NAMALWA (cell line): ENCODE measurements around the gene YWHAB.

ENCODE experiments used
- DNase-seq: peaks from one replicate; pipeline ENCODE4 v3.0.0-alpha.2; 2015; ENCODE audit warnings: low spot score

Gene YWHAB

DNA sequence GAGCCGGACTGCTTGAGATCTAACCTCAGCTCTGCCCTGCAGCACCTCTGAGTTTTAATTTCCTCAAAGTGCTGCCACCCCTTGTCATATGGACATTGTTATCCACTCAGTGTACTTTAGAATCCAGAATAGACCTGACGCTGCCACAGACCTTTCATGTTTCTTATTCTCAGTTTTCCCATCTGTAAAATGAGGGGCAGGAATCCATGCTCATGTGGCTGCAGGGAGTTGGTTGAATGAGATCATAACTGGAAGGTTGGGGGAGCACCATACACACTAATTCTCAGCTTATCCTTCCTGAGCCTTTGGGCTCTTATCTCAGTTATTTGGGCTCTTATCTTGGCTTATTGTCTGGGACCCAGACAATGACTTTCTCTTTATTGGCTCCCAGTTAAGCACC is 26.7 kb downstream of the YWHAB start:
- DNase-seq: no peak

DNA sequence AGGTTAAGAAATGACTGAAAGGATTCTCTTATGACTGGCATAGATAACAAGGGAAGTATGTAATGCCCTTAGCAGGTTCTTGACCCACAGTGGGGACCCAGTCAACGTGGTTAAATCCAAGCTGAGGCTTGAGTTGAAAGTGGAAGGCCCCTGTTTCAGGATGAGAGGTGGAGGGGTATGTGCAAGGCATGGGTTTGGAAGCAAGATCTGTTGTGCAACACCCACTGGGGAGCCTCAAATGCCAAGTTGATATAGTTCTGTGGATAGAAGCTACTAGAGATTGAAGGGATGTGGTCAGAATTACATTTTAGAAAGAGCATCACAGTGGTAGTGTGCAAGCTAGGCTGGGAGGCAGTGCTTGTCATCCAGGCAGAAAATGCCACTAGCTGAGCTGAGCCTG is 29.4 kb downstream of the YWHAB start:
- no peak for DNase-seq

DNA sequence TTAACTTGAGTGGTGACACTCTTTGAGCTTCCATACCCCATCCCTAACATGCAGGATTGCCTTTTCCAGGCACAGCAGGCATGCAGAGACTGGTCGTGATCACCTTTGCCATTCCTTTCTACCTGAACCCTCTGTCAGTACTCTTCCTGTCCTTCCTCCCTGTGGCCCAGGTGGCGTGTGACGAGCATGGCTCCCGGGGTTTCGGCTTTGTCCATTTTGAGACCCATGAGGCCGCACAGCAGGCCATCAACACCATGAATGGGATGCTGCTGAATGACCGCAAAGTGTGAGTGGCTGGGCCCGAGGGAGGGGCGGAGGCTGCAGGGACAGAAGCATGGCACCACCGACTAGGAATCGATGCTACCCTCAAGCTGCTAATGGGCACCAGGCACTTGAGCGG is 31.1 kb downstream of the YWHAB start:
- DNase-seq: no peak

DNA sequence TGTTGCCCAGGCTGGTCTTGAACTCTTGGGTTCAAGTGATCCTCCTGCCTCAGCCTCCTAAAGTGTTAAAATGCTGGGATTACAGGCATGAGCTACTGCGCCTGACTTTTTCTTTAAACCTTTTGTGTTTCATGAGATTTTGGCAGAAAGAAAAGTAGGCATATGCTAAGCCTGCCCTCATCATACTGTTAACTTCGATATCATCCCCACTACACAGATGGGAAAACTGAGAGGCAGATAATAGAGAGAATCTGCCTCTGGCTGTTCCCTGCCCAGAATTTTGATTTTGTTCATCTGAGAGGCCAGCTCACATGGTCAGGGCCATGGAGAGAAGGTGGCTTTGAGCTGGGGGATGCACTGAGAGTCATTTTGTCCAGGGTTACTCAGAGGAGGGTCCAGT is 31.9 kb downstream of the YWHAB start:
- no peak for DNase-seq

DNA sequence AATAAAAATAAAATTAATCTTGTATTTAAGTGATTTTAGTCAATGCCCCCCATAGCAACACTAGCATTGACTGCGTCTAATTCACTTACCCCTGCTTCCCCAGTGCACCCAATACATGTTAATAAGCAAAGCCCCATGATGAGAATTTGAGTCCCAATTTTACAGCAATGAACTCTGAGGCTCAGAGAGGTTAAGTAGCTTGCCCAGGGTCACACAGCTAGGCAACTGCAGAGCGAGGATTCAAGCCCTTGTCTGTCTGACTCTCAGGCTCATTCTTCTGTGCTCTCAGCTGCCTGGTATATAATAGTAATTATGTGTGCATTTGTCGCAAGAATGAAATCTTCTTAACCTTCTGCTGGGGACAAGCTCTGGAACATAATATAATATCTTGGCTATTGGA is 32.8 kb downstream of the YWHAB start:
- DNase-seq: no peak

DNA sequence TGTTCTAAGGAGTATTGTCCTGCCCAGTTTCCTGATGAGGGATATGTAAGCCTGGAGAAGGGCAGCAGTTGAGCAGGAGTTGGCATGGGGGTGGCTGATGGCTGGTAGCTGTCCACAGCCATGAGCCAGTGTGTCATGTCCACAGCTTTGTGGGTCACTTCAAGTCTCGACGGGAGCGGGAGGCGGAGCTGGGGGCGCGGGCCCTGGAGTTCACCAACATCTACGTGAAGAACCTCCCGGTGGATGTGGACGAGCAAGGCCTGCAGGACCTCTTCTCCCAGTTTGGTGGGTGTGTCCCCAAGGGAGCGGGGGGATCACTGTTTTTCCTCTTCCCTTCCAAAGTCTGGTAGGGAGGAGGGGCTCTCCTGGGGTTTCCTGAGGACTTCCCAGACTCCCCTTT is 33.3 kb downstream of the YWHAB start:
- DNase-seq: no peak

DNA sequence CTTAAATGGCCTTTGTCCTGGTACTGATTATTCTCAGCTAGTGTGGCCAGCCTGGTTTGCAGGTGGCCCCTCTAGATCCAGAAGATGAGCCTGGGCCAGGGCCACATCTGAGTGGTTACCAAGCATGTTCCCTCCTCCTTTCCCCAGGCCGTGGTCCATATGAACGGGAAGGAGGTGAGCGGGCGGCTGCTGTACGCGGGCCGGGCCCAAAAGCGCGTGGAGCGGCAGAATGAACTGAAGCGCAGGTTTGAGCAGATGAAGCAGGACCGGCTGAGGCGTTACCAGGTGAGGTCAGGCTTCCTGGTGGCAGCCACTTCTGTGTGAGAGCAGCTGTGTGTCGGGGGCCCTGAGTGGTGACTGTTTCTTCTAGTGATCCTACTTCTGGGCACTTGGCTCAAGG is 35.9 kb downstream of the YWHAB start:
- DNase-seq: no peak

DNA sequence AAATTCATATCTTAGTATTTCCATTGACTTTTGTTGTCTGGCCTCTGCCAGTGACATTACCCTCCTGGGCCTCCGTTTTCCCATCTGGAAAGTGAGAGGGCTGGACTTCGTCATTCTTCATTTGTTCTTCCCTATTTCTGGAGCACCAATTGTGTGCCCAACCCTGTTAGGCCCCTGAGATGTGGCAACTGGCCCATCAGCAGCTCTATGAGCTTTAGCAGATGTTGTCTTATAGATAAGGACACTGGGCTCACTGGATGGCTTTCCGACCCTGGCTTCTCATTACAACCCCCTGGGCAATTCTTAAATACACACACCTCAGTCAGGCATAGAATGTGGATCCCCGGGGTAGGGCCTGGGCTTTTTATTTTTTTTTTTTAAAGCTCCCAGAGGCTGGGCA is 39.0 kb downstream of the YWHAB start:
- DNase-seq: no peak

DNA sequence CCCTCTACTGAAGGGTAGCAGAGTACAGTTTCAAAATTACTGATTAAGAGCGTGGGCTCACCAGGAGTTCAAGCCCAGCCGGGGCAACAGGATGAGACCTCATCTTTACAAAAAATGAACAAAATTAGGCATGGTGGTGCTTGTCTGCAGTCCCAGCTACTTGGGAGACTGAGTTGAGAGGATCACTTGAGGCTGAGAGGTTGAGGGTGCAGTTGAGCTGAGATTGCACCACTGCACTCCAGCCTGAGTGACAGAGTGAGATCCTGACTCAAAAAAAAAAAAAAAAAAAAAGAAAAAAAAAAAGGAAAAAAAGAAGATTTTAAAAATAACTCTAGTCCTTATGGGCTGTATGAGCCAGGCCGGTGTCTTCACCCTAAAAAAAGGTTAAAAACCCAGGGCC is 43.1 kb downstream of the YWHAB start:
- DNase-seq: no peak

DNA sequence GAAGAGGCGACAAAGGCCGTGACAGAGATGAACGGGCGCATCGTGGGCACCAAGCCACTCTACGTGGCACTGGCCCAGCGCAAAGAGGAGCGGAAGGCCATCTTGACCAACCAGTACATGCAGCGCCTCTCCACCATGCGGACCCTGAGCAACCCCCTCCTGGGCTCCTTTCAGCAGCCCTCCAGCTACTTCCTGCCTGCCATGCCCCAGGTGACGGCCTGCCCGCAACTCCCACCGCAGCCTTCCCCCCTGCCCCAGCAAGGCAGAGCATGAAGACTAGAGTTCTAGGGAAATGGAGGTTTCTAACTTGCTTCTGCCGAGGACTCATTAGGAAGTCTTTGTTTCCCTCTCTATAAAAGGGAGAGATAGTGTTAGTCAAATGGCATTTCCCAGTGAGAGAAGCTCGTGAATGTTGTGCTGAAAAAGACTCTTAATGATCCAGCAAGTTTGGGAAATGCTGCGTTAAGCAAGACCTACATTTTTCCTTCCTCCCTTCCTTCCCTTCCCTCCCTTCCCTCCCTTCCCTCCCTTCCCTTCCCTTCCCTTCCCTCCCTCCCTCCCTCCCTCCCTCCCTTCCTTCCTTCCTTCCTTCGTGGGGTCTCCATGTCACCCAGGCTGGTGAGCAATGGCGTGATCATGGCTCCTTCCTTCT is 45.1 kb downstream of the YWHAB start:
- DNase-seq: no peak

DNA sequence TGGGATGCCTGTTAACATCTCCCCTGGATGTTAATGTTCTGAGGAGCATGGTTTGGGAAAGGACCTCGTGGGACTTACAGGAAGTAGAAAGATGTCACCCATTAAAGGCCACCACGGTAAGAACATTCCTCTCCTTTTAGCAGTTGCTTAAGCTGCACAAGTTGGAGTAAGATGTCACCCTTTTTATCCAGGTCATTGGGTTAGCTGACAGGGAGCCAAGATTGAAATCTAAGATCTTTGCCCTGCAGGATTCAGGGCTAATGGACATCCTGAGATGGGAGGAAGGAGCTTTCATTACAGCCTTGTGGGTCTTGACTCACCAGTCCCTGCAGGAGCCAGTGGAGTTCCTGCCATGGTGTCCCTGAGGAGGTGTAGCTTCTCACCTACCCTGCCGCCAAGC is 46.4 kb downstream of the YWHAB start:
- DNase-seq: no peak

DNA sequence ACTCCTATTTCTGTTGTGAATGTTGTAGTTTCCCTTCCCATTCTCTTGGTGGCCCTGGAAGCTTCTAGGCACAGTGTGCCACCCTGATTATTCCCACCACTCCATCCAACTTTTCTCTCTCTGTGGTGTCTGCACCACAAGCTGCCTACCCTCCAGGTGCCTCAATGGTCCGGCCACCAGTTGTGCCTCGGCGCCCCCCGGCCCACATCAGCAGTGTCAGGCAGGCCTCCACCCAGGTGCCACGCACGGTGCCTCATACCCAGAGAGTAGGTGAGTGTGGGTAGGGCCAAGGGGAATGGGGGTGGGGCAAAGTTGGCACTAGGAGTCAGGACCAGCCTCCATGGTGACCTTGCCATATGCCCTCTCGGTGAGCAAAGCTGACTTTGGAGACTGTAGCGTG is 47.4 kb downstream of the YWHAB start:
- no peak for DNase-seq

DNA sequence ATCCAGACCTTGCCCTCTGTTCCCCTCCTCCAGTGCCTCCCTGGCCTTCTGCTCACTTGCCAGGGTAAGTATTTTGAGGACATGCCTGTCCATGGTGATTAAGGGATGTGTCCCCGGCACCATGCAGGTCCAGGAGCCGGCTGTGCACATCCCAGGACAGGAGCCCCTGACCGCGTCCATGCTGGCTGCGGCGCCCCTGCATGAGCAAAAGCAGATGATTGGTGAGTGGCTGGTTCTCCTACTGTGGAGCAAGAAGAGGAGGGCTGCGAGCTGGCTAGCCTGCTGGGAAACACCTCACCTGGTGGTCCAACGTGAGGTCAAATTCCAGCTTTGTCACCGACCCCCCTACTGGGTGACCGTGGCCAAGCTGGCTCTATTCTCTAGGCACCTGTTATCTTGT is 51.0 kb downstream of the YWHAB start:
- DNase-seq: no peak

DNA sequence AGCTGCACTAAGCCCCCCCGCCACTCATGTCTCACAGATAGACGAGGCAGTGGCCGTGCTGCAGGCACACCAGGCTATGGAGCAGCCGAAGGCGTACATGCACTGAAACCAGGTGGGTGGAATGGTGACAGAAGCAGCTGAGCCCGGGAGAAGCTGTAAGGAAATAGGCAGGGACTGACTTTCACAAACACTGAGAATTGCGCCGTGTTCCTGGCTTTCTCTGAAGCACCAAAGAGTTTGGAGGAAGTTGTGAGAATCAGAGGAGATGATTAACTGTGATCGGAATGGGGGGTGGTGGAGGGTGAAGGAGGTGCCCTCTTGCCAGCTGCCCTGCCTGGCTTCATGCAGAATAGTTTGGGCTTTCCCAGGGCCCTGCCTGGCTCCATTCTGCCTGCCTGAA is 53.1 kb downstream of the YWHAB start:
- DNase-seq: no peak

DNA sequence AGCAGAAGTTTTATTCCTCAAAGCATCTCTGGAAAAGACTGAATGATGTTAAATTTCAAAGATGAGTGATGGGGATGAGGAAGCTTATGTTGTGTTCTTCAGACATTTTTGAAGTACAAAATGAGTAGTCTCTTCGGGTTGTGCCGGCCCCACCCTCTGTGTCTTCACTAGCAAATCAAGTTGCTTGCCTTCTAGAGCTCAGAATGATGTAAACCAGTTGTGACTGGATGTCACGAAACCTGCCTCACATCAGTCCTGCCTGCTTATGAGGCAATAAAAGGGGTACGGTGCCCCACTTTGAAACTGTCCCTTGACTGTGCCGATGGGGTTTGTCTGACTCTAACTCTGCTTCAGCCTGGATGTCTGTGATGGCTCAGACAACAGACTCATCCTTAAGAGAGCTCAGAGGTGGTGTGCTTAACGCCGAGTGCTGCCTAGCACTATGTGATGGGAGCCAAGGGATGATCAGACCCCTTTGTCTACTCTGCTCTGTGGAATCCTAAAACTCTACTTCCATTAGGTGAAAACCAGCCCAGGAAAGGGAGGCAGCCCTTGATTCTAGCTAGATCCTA is 55.7 kb downstream of the YWHAB start:
- no peak for DNase-seq

DNA sequence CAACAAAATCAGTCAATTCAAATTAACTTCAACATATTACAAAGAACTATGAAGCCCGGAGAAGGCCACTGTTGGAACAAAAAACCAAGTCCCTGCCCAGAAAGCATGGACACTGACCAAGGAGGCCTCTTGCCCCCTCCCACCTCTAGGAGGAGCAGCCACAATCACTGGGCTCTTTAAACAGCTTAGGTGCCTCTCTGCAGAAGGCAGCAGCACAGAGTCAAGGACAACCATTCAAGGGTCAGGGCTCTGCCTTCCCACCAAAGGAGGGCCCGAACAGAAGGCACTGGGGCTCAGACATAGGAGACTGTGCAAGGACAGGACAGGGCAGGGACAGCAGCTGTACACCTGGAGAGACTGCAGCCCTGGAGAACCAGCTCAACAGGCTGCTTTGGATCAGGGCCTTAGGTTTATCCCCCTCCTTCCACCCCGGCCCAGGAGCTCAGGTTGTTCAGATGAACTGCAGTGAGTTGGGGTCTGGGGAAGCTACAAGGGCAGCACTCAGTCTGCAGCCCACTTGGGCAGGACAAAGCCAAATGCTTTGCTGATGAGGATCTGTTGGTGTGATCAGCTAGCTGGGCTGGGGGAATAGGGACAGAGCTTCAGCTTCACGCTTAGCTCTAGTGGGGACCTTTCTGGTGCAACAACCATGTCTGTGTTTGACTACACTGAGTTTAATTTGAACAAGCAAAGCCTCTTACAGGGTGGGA is 56.9 kb downstream of the YWHAB start:
- no peak for DNase-seq

DNA sequence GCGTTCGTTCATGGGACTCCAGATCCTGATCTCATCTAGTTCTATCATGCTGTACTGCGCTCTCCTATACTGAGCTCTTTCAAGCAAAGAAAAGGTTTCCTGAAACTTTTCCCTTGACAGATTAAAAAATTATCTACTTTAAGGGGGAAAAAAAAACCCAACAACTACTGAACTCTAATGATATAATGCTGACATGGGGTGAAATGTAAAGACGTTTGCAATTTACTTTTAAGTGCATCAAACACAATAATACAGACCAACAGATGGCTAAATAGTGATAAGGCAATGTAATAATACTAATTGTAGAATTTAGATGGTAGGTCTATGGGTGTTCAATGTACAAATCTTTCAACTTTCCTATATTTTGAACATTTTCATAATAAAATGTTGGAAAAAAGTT is 58.3 kb downstream of the YWHAB start:
- DNase-seq: no peak

DNA sequence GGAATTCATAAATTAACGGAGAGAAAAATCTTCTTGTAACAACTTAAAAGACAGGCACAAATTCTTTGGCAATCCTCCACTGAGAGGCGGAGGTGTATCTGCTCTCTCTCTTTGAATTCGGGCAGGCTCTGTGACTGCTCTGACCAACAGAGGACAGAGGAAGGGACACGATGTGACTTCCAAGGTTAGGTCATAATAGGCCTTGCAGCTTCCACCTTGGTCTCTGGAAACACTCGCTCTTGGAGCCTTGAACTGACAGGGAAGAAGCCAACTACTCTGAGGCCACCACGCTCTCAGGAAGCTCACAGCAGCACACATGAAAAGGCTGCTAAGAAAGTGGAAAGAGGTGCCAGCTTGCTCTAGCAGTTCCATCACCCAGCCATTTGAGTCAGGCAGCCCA is 59.8 kb downstream of the YWHAB start:
- DNase-seq: no peak

DNA sequence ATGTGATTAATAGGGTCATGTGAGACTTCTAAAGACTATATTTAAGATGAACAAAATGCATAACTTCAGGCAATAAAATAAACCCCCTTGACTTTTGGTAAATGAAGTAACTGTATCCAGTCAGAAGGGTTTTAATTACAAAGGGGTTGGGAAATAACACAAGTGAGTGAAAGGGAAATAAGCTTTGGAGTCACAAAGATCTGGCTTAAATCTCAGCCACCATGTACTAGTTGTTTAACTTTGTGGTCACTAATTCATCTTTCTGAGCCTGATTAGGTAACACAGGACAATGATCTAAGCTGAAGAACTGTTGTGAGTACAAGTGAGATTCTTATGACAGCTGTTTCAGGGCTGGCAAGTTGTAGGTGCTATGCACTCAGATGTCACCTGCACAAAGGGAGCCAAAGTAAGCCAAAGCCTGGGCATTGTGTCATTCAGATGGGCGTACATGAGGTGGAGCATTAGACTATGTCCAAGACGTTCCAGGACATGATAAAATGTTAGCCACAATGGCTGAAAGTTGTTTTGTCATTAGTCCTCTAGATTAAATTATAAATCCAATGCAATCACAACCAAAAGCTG is 60.9 kb downstream of the YWHAB start:
- no peak for DNase-seq

DNA sequence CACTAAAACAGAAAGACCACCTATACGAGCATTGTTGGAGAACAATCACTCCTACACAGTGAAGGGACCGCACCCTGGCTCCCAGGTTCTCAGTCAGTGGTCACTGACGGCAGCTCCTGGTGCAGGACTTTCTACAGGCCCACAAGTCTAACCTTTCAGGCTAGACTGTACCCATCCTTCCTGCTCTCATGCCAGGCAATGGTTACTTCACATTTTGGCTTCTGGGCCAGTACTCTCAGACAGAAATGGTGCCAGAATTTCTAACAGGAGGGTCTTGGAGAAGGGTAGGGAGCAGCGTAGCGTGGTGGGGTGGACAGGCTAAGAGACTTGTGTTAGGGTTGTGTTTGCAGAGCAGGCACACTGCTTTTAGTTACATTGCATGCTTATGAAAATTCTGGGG is 62.6 kb downstream of the YWHAB start:
- no peak for DNase-seq

DNA sequence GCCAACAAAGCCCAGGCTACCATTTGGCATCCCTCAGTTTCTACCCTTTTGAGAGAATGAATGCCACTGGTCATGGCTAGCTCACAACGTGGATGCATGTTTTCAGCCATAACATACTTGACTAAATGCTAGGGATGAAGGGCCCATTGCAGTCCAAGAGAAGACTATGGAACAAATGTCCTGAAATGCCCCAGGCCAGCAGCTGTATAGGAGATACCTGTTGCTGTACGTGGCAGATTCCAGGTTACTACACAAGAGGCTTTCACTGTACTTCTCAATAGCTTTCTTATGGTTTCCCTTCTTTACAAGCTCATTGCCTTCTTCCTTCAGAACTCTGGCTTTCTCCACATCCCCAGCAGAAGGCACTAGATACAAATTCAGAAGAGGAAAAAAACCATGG is 63.0 kb downstream of the YWHAB start:
- no peak for DNase-seq

DNA sequence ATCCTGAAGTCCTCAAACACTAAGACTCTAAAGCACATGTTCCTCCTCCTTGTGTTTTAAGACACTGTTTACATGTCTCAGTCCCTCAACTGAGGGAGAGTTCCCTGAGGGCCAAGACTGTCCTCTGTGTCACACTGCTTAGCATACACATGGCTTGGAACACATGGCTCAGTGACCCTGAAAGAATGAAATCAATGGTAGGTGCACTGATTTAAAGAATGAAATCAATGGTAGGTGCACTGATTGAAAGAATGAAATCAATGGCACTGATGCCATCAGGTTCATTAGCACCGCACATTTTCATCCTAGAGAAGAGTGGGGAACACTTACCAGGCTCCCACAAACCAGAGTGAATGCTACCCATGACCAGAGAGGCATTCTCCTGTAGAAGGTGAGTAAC is 64.9 kb downstream of the YWHAB start:
- no peak for DNase-seq

DNA sequence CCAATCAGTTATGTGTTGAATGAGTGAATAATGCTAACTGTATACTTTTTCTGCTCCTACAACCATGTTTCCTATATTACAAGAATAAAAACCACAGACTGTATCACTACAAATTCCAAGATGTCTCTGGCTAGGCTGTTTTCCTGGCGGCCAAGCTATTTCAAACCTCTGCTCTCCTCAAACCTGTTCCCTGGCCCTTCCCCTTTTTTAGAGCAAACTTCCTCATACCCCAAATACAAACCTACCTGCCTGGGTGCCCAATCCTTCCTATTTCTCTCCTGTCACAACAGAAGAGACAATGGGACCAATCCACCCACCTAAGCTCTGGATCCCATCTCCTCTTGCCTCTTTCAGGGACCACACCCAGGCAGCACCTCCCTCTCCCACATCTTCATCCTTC is 67.2 kb downstream of the YWHAB start:
- DNase-seq: no peak

DNA sequence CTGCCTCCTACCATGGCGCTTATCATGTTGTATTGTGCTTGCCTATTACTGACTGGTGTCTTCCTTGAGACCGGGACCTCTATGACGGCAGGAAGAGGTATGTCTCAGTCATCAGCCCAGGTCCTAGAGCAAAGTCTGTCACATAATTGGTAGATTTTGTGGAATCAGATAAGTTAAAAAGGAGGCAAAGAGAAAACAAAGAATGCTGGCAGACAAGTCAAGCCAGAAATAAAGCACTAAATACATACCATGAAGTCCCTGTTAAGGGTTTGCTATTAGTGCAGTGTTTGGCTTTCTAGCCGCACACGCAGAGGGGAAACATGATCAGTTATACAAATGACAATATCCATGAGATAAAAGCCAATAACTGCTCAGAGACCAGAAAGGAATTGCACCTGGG is 68.7 kb downstream of the YWHAB start:
- DNase-seq: no peak
